B cell (primary cell): Measurements from ENCODE around the gene TRIM40.

Experiments used
- CTCF ChIP-seq: fragments of 200-600 bp; IDR thresholded peaks from one replicate; pipeline ENCODE4 v1.8.0; 2022; ENCODE audit warnings: antibody characterized with exemption, mild to moderate bottlenecking
- EZH2 ChIP-seq: IDR thresholded peaks from 2 replicates; pipeline ENCODE4 v1.6.1; 2012; ENCODE audit warnings: borderline replicate concordance, low read depth, mild to moderate bottlenecking, moderate library complexity, low read length; ENCODE audit not compliant: insufficient read depth, poor library complexity, severe bottlenecking

GRCh38 chr6:30154709-30155519 lies 19.0 kb downstream of the TRIM40 start:
- no peak for TF ChIP-seq CTCF
- TF ChIP-seq EZH2, result no peak
